Progenitor cell of endocrine pancreas (in vitro differentiated cells): ENCODE results near the gene DBNDD1. TPM values are rescaled to one million over a fixed set of nuclear protein-coding genes. Genes with fewer than 3 reads are reported as not detected.
A peak's percentile ranks its signal among the peaks of the same experiment; 100 is the strongest.

Source experiments
- DNase-seq: peaks from one replicate; pipeline ENCODE4 v3.0.0; 2021; ENCODE audit warnings: low spot score; ENCODE audit not compliant: unreplicated experiment
- H3K27ac Mint-ChIP-seq: 2 replicates; pipeline ENCODE4 v1.8.0; 2021; ENCODE audit warnings: mild to moderate bottlenecking, moderate library complexity, mixed read lengths
- H3K27me3 Mint-ChIP-seq: 2 replicates; pipeline ENCODE4 v1.8.0; 2021; ENCODE audit warnings: mixed read lengths
- H3K36me3 Mint-ChIP-seq: 2 replicates; pipeline ENCODE4 v1.8.0; 2022; ENCODE audit warnings: mixed read lengths; ENCODE audit not compliant: insufficient read depth
- H3K4me1 Mint-ChIP-seq: 2 replicates; pipeline ENCODE4 v1.8.0; 2021; ENCODE audit warnings: low read depth, mixed read lengths
- H3K4me3 Mint-ChIP-seq: 2 replicates; pipeline ENCODE4 v1.8.0; 2021; ENCODE audit warnings: low read depth, mild to moderate bottlenecking, moderate library complexity, mixed read lengths
- H3K9me3 Mint-ChIP-seq: 2 replicates; pipeline ENCODE4 v1.8.0; 2021; ENCODE audit warnings: low read depth, mixed read lengths
- total RNA-seq: library from RNA; stranded (reverse); gene quantifications from 2 replicates; pipeline ENCODE4 v1.2.1, GENCODE V29; 2021
- TF ChIP-seq, protein P1 (sequence below): fragments of 200-600 bp; sonication (generic); IDR thresholded peaks from one replicate; pipeline ENCODE4 v1.5.0; 2021; ENCODE audit warnings: antibody characterized with exemption, mild to moderate bottlenecking; ENCODE audit not compliant: unreplicated experiment

Gene DBNDD1
- total RNA-seq, 1 donor from 2014 or later: 57.4 TPM

DNA sequence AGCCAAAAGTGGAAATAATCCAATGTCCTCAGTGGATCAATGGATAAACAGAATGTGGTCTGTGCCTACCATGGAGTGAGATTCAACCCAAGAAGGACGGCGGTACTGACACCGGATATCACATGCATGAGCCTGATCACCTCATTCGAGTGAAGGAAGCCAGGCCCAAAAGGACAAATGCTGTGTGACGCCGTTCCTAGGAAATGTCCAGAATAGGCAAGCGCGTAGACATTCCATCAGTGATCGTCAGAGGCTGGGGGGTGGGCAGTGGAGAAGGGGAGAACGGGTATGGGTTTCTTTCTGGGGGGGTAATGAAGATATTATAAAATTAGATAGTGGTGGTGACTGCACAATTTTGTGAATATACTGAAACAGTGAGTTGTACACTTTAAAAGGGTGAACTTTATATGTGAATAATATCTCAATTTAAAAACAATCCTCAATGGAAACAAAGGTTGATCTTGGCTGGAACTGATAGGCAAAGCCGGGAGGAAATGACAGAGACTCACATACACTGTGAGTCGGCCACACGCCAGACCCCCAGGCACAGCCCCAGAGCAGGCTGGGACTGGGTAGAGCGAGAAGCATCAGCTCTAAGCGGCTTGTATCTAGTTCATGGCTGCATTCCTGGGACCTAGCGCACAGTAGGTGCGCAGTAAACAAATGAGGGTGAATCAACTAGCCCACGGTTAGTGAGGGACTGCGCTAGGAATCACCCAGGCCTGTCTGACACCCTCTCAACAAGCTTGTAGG lies 3.5 kb downstream of the DBNDD1 start:
- Mint-ChIP-seq H3K4me3 (peak overlapping the region; percentile 17), H3K27ac (no peak overlapping the region), H3K4me1 (peaks cover 9% of the 10 kb centered on the region), H3K9me3 (no peaks in the 10 kb centered on the region), H3K36me3 (no peaks in the 10 kb centered on the region), H3K27me3 (no peaks in the 10 kb centered on the region)
- TF ChIP-seq, protein P1, sequence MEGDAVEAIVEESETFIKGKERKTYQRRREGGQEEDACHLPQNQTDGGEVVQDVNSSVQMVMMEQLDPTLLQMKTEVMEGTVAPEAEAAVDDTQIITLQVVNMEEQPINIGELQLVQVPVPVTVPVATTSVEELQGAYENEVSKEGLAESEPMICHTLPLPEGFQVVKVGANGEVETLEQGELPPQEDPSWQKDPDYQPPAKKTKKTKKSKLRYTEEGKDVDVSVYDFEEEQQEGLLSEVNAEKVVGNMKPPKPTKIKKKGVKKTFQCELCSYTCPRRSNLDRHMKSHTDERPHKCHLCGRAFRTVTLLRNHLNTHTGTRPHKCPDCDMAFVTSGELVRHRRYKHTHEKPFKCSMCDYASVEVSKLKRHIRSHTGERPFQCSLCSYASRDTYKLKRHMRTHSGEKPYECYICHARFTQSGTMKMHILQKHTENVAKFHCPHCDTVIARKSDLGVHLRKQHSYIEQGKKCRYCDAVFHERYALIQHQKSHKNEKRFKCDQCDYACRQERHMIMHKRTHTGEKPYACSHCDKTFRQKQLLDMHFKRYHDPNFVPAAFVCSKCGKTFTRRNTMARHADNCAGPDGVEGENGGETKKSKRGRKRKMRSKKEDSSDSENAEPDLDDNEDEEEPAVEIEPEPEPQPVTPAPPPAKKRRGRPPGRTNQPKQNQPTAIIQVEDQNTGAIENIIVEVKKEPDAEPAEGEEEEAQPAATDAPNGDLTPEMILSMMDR: no peak
- DNase-seq: no peak

GRCh38 chr16:90012991-90013745 lies 6.1 kb downstream of the DBNDD1 start:
- Mint-ChIP-seq H3K27ac (peak overlapping the region; percentile 77), H3K36me3 (no peaks in the 10 kb centered on the region), H3K4me3 (no peak overlapping the region), H3K27me3 (no peaks in the 10 kb centered on the region), H3K4me1 (no peaks in the 10 kb centered on the region), H3K9me3 (no peaks in the 10 kb centered on the region)
- no peak for DNase-seq
- TF ChIP-seq, protein P1: no peak

DNA sequence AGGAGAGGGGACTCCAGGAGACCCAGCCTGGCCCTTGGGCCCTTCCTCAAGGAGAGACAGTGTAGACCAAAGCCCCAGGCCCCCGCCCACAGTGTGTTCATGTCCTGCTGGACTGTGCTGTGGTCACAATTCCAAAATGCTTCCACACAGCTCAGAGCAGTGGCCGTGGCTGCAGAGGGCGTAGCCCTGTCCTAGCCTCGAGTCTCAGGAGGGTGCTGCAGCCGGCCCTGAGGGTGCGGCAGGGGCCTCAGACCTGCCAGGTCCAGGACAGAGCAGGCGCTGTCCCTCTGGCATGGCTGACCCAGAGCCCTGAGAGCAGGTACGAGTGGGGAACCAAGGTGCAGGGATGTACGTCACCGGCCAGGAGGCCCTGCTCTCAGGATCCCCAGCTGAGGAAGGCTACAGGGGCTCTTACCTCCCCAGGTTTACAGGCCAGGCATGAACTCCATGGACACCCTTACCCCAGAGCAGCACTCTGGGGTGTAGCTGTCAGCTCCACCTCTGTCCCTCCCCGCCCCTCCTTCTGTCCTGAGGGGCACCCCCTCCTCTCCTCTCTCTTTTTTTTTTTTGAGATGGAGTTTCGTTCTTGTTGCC lies 7.3 kb downstream of the DBNDD1 start:
- TF ChIP-seq, protein P1: no peak
- DNase-seq: no peak
- H3K27ac Mint-ChIP-seq: no peak overlapping the region
- H3K4me3 Mint-ChIP-seq: no peak overlapping the region
- no peaks in the 10 kb centered on the region for H3K4me1 Mint-ChIP-seq
- H3K9me3 Mint-ChIP-seq: no peaks in the 10 kb centered on the region
- no peaks in the 10 kb centered on the region for H3K27me3 Mint-ChIP-seq
- no peaks in the 10 kb centered on the region for H3K36me3 Mint-ChIP-seq

DNA sequence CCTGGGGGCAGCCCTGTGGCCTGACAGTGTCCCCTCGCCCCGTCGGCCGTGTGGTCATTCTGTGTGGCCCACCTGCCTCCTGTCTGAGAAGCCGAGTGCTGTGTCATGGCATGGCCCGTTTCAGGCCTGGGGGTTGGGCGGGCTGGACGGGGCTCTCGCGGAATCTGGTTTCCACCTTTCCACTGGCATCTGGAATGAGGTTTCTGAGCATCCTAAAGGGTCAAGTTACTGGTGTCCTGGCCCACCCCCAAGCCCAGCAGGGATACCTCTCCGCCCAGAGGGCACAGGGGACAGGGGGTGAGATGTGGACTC lies 7.8 kb downstream of the DBNDD1 start:
- no peaks in the 10 kb centered on the region for H3K27me3 Mint-ChIP-seq

More for the DNA sequence above, 7.8 kb downstream of the DBNDD1 start:
- Mint-ChIP-seq H3K4me3 (no peak overlapping the region), H3K27ac (no peak overlapping the region), H3K9me3 (no peaks in the 10 kb centered on the region), H3K36me3 (no peaks in the 10 kb centered on the region), H3K4me1 (no peaks in the 10 kb centered on the region)
- TF ChIP-seq, protein P1: no peak
- no peak for DNase-seq
